Amniotic epithelial cell (primary cell): ENCODE results near the gene PRR5L.
A peak's percentile ranks its signal among the peaks of the same experiment; 100 is the strongest.
"Not testable (repeated sequence)": the region's sequence is repeated elsewhere in the genome, so short reads cannot be mapped to it uniquely, and the experiment has no call there.

Experiments used
- DNase-seq: peaks from one replicate; pipeline ENCODE4 v3.0.0-alpha.2; 2010; ENCODE audit warnings: low read depth

The PRR5L gene

DNA sequence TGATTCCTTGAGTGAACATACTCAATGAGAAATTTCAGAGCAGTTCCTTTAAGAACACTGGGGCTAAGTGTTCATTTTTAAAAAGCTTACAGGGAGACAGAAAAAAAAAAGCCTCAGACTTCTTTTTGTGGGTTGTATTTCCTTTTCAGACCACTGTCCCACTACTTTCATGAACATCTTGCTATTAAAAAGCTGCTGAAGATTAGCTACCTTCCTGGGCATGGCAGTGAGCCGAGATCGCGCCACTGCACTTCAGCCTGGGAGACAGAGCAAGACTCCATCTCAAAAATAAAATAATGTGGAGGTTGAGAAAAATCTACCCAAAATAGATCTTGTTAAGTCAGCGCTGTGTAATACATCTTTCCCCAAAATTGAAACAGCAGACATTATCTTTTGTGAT, 203.2 kb downstream of the PRR5L start:
- no peak for DNase-seq

- peak; percentile 91 for DNase-seq
Observed at GRCh38 chr11:36500315-36500721, 204.2 kb downstream of the PRR5L start.

GRCh38 chr11:36501236-36501635, 205.1 kb downstream of the PRR5L start:
- DNase-seq: no peak

- peak; percentile 60 for DNase-seq
Observed at GRCh38 chr11:36507824-36508489, 211.9 kb downstream of the PRR5L start.

DNA sequence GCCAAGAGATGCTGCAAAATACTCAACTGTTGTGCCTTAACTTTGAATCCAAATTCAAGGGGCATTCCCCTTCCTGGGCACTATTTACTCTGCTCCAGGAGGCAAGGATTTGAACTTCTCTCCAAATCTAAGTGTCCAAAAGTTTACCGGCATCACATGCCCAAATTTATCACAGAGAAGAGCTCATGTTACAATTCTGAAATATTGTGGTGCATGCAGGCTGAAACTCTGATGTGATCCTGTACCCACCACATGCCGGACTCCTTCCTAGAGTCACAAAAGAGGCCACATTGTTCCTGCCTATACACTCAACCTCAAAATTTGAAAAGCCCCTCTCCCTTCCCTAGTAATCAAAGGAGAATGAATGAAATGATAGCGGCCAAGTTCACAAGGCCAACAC, 212.7 kb downstream of the PRR5L start:
- DNase-seq: no peak

DNA sequence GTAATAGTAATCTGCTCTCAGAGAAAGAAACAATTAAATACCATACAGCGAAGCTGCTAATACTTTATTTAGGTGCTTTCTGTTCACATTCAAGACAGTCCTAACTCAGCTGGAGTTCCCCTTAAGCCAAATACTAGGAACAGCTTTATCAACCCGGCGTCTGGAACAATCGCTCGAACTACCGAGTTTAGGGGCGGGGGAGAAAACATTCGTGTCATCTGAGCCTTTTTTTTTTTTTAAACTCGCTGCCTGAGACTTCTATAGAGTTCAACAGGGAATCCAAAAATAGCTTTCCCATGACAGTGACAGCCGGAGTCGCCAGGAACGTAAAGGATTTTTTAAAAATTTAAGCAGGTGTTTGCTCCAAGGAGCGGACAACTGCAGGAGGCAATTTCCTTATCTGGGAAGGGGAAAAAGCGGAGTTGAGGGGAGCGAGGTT, 213.1 kb downstream of the PRR5L start:
- DNase-seq: no peak

GRCh38 chr11:36509694-36510593, 213.9 kb downstream of the PRR5L start, which contains the start of gene TRAF6:
Gene TRAF6 (minus strand): TSS chr11:36510272. CDS start chr11:36501515, 8,757 bp downstream.
- DNase-seq: peak; percentile 72

GRCh38 chr11:36510594-36510942, 214.5 kb downstream of the PRR5L start:
- peak; percentile 29 for DNase-seq

GRCh38 chr11:36511062-36511461, 215.0 kb downstream of the PRR5L start:
- not testable (repeated sequence) for DNase-seq

DNA sequence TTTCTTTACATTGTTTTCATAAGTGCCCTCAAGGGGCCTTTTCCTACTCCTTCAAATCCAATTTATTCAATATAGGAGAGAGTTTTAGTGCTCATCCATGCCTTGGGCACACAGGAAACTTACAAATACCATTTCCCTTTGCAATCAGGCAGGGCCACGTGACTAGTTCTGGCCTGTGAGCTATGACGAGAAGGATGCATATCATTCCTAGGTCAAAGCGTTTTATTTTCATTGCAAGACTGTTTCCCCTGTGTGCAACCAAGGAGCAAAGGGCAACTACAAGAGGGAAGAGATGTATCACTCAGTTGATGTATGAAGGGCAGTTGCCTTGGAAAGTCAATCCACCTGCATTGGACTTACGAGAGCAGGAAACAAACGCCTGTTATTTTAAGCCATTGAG, 215.9 kb downstream of the PRR5L start:
- DNase-seq: no peak

DNA sequence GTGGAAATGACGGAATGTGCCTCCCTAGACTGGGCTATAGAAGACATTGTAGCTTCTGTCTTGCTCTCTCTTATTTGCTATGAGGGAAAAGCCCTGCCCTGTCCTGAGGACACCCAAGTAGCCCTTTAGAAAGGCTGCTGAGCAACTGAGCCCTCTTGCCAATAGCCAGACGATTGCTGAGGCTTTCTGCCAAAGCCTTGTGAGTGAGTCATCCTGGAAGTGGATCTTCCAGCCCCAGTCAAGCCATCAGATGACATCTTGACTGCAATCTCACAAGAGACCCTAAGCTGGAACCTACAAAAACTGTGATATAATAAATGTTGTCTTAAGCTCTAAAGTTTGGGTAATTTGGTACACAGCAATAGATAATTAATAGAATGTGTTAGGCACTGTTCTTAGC, 217.9 kb downstream of the PRR5L start:
- no peak for DNase-seq
